Gastroesophageal sphincter (tissue), 3 donors: ENCODE data around the gene ABHD10.

ENCODE experiments used
- EP300 ChIP-seq: sonication (generic); formaldehyde crosslinking; IDR thresholded peaks from one replicate; pipeline ENCODE4 v1.6.1; 2017; ENCODE audit warnings: antibody characterized with exemption, mild to moderate bottlenecking
- POLR2A ChIP-seq, 2 donors: fragments of 450-650 bp; IDR thresholded peaks; one replicate each; pipeline ENCODE4 v1.6.1; 2017; ENCODE audit warnings: antibody characterized with exemption in 2 of 2, mild to moderate bottlenecking in 2 of 2, moderate library complexity in 1 of 2
- TF ChIP-seq, protein P1 (sequence below), 4 experiments: fragments of 200-600 bp in 2 of 4; fragments of 450-650 bp in 2 of 4; sonication (generic) in 1 of 4; IDR thresholded peaks; one replicate each; pipeline ENCODE4 v1.5.1; 2017 to 2019; ENCODE audit warnings: antibody characterized with exemption in 4 of 4, mild to moderate bottlenecking in 2 of 4, moderate library complexity in 2 of 4

DNA sequence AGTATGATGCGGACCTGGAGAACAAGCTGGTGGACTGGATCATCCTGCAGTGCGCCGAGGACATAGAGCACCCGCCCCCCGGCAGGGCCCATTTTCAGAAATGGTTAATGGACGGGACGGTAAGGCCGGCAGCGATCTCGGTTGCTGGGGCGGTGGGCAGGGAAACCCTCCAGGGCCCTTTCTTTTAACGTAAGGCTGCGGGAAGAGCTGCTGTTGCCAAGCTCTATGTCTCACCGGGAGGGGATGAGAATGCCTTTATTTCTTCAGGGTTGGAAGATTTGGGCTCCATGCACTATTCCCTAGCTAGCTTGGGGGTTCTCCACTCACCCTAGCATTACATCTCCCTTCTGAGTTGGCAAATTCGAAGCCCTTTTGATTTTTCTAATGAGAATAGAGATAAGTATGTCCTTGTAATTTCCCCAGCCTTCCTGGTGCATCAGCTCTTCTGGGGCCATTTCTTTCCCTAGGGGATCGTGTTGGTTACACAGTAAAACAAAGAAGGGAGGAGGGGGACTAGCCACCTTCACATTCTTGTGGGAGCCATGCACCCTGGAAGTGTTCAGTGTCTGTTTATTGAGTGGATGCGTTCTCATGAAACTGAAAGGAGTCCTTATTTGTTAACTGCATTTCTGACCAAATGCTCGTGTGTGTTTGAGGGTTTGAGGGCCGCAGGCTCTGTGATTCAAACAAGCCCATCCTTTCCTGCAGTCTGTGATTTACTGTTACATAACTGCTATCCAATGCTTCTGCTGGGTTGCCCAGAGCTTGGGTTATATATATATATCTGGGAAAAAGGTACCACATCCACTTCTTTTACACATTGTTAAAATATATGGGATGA lies 20.9 kb downstream of the ABHD10 start:
- TF ChIP-seq, protein P1, sequence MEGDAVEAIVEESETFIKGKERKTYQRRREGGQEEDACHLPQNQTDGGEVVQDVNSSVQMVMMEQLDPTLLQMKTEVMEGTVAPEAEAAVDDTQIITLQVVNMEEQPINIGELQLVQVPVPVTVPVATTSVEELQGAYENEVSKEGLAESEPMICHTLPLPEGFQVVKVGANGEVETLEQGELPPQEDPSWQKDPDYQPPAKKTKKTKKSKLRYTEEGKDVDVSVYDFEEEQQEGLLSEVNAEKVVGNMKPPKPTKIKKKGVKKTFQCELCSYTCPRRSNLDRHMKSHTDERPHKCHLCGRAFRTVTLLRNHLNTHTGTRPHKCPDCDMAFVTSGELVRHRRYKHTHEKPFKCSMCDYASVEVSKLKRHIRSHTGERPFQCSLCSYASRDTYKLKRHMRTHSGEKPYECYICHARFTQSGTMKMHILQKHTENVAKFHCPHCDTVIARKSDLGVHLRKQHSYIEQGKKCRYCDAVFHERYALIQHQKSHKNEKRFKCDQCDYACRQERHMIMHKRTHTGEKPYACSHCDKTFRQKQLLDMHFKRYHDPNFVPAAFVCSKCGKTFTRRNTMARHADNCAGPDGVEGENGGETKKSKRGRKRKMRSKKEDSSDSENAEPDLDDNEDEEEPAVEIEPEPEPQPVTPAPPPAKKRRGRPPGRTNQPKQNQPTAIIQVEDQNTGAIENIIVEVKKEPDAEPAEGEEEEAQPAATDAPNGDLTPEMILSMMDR (IDR thresholded peaks at IDR 0.05) = no peak
- no peak for TF ChIP-seq POLR2A (IDR thresholded peaks at IDR 0.05)
- no peak for TF ChIP-seq EP300
